Measurements from ENCODE around the gene ZNF780A. TPM values are rescaled to one million over a fixed set of nuclear protein-coding genes. Genes with fewer than 3 reads are reported as not detected.

The ZNF780A gene
- total RNA-seq, 1 donor from 2014 or later, result 0.32 TPM

DNA sequence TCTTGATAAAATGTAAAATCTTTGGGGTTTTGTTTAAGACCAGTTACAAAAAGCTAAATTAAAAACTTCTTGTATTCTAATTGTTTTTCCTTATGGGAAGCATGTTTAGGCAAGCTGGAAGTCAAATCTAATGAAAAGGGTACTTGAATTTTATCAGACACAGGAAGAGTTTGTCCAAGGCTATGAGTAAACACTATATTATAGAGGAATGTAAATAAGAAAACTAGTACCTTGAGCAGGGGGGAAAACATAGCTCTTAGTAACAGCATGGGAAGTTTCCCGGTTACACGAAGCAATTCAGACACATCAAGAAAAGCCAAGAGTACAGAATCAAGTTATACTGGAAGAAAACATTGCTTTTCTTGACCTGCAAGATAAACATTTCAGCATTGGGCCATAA is 19.8 kb upstream of the ZNF780A start:
- Histone ChIP-seq H3K4me3 (no peak overlapping the region), H3K27me3 (no peaks in the 10 kb centered on the region), H3K9me3 (no peaks in the 10 kb centered on the region), H3K27ac (no peak overlapping the region), H3K4me1 (no peaks in the 10 kb centered on the region), H3K36me3 (no peaks in the 10 kb centered on the region)
- no peak for DNase-seq (ENCODE audit: low spot score in 2 of 2)
- TF ChIP-seq, protein P1, sequence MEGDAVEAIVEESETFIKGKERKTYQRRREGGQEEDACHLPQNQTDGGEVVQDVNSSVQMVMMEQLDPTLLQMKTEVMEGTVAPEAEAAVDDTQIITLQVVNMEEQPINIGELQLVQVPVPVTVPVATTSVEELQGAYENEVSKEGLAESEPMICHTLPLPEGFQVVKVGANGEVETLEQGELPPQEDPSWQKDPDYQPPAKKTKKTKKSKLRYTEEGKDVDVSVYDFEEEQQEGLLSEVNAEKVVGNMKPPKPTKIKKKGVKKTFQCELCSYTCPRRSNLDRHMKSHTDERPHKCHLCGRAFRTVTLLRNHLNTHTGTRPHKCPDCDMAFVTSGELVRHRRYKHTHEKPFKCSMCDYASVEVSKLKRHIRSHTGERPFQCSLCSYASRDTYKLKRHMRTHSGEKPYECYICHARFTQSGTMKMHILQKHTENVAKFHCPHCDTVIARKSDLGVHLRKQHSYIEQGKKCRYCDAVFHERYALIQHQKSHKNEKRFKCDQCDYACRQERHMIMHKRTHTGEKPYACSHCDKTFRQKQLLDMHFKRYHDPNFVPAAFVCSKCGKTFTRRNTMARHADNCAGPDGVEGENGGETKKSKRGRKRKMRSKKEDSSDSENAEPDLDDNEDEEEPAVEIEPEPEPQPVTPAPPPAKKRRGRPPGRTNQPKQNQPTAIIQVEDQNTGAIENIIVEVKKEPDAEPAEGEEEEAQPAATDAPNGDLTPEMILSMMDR (IDR thresholded peaks at IDR 0.05), result no peak
- intact Hi-C loops (cut with DNase I), result no loop called here

DNA sequence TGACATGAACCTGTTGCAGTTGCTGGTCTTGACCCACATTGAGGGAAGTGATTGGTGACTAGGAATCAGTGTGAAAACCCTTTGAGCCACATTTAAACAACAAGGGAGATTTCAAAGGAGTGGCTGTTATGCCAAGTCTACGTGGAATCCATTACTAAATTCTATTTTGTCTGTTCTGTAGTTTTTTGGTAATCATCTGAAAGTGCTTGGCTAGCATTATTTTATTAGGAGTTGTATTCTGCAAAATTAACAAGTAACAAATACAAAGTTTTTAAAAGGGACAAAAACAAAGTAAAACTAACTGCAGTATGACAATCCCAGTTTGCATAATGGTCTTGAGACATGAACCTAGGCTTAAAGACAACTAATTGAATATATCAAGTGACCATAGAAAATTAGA is 14.0 kb upstream of the ZNF780A start:
- no peak for DNase-seq (ENCODE audit: low spot score in 2 of 2)
- Histone ChIP-seq H3K9me3 (no peaks in the 10 kb centered on the region), H3K27ac (no peak overlapping the region), H3K4me3 (no peak overlapping the region), H3K27me3 (no peaks in the 10 kb centered on the region), H3K4me1 (no peaks in the 10 kb centered on the region), H3K36me3 (no peaks in the 10 kb centered on the region)
- TF ChIP-seq, protein P1 (IDR thresholded peaks at IDR 0.05), result no peak
- intact Hi-C loops (cut with DNase I), result no loop called here

DNA sequence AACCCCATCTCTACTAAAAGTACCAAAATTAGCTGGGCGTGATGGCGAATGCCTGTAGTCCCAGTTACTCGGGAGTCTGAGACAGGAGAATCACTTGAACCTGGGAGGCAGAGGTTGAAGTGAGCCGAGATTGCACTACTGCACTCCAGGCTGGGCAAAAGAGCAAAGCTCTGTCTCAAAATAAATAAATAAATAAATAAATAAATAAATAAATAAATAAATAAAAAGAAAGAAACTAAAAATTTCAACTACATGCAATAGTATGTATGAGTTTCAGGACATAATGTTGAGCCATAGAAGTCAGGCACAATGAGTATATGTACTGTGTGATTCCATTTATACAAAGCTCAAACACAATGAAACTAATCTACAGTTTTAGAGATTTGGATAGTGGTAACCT is 12.9 kb upstream of the ZNF780A start:
- Histone ChIP-seq H3K27ac (no peak overlapping the region), H3K9me3 (no peaks in the 10 kb centered on the region), H3K4me1 (no peaks in the 10 kb centered on the region), H3K36me3 (no peaks in the 10 kb centered on the region), H3K27me3 (no peaks in the 10 kb centered on the region), H3K4me3 (no peak overlapping the region)
- no peak for DNase-seq (ENCODE audit: low spot score in 2 of 2)
- TF ChIP-seq, protein P1 (IDR thresholded peaks at IDR 0.05), result no peak
- intact Hi-C loops (cut with DNase I), result no loop called here

DNA sequence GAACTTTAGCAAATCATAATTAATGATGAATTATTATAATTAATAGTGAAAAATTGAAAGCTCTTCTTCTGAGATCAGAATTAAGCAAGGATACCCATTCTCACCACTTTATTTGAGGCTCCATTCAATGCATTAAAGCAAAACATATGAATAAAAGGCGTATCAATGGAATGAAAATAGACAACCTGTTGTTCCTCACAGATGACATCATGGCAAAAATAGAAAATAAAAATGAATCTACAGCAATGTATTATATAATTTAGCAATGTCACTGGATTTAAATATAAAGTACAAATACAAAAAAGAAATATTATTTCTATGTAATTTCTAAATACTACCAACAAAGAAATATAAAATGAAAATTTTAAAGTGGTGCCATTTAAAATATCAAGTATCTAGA is 11.1 kb upstream of the ZNF780A start:
- Histone ChIP-seq H3K4me3 (no peak overlapping the region), H3K9me3 (no peaks in the 10 kb centered on the region), H3K27ac (no peak overlapping the region), H3K27me3 (no peaks in the 10 kb centered on the region), H3K36me3 (no peaks in the 10 kb centered on the region), H3K4me1 (no peaks in the 10 kb centered on the region)
- intact Hi-C loops (cut with DNase I), result no loop called here
- no peak for DNase-seq (ENCODE audit: low spot score in 2 of 2)
- TF ChIP-seq, protein P1 (IDR thresholded peaks at IDR 0.05), result no peak

DNA sequence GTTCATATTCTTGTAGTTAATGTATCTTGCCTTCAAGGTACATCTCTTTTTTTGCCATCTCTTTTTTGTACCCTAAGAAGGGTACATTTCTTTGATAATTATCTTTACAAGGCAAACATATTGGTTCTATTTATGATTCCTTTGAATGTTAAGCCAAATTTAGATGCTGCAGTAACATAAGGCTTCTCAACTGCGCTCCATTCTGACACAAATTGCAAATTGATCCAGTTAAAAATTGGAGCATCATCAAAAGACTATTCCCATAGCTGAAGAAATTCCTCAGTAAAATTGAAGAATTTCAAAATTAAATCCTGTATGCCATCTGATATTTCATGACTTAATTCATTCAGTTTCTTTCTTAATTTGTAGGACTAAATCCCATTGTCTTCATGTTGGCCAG is 2.7 kb upstream of the ZNF780A start:
- H3K27me3 ChIP-seq, result no peaks in the 10 kb centered on the region
- intact Hi-C loops (cut with DNase I), result loop anchor here (5.0 kb wide), 1 partner anchor 96 kb away; the partner anchor contains the start of gene ZNF546
- DNase-seq (ENCODE audit: low spot score in 2 of 2), result no peak

More for the DNA sequence above, 2.7 kb upstream of the ZNF780A start:
- TF ChIP-seq, protein P1 (IDR thresholded peaks at IDR 0.05), result no peak
- Histone ChIP-seq H3K9me3 (no peaks in the 10 kb centered on the region), H3K4me3 (no peak overlapping the region), H3K4me1 (peaks cover 0 to 5% of the 10 kb centered on the region in 2 donors), H3K27ac (no peak overlapping the region), H3K36me3 (no peaks in the 10 kb centered on the region)

Measured in ascending aorta (tissue), 2 donors.